ENCODE results near the gene CDADC1.

DNA sequence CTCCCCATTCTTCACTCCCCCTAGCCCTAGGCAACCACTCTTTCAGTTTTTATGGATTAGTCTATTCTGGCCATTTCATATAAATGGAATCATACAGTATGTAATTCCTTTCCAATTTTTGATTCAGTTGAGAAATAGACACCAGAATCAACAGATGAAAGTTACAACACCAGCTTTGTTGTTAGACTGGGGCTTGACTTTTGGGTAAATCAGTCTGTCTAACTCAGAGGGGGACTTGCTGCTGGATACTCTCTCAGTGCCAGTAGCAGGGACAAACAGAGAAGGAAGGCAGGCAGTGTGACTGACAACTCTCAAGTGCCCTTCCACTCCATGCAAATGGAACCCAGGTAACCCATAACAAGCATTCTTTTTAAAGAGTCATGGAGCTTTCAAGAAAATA is 40.7 kb downstream of the CDADC1 start:
- no peak for TF ChIP-seq POU2F2 (IDR thresholded peaks at IDR 0.05; ENCODE audit: low read depth, low read length)
- TF ChIP-seq POLR2A (IDR thresholded peaks at IDR 0.05; ENCODE audit: low read depth, low read length), result no peak

Measured in GM12891 (cell line).